ENCODE results near the gene ZNF436.

Gene ZNF436

DNA sequence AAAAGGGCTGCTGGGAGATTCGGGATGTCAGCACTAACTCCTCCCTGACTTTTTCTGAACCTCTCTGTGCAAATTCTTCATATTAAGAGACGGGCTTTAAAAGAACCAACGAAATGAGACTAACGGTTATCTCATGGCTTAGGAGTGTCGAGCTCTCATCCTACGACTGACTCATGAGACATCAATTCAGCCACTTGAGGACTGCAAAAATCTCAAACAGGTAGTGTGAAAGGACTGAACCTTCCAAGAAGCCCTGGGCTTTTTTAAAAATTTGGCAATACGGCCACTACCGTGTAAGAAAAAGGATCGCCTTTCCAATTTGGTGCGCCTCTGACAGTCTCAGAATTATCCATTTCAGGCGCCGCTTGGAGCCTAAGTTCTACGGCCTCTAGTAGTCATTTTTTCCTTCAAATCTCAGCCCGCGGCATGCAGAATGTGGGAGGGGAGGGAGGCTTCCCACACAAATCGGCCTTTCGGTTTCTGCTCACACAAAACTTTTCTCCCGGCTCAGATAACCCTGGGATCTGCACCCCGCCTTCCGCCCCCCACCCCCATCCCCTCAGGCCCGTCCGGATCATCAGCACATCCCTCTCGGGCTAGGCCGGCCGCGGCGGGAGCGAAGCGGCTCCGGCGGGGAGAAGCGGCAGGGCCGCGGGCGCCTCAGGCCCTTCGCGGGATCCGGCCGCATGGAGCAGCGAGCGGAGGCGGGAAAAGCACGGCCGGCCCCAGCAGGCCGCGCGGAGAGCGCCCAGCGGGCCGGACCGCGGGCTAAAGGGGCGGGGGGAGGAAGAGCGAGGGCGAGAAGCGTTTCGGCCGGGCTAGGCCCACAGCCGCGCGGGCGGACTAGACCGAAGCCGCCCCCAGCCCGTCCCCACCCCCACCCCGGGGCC is 26.2 kb downstream of the ZNF436 start:
- H4K20me1 ChIP-seq (ENCODE audit: insufficient read depth) = peaks cover 38% of the 10 kb centered on the region
- H3K27me3 ChIP-seq (ENCODE audit: insufficient read depth, low read depth) = no peaks in the 10 kb centered on the region
- peak overlapping the region; percentile 97 for H3K27ac ChIP-seq

DNA sequence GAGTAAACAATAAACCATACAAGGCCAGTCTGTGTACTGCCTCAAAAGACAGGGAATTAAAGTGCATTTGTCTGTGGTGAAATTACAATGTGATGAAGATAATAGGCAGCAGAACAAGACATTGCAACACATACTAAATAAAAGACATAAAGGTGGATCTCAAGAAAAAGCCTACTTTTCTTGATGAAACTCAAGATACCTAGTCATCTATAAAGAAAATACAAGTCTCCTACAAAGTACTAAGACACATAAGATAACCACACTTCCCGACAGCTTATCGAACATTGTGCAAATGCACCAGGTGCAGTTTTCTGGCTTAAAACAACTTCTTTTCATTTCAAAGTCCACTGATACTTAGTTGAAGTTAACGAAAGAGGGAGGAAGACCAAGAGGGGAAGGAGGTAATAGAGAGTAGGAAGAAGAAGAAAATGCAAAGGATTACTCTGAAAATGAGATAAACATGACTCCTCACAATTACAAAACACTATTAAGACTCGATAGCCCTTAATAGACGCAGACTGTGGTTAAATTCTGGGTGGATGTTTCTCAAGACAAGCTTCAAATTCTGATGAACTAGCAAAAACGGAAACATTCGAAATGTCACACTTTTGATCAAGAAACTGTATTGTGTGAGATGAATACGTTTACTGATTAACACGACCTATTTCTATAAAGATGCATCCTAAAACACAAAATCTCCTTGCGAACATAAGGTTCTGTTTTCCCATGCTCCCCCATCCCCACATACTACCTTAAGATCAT is 27.5 kb downstream of the ZNF436 start:
- Histone ChIP-seq H3K27me3 (ENCODE audit: insufficient read depth, low read depth) (no peaks in the 10 kb centered on the region), H3K4me2 (peak overlapping the region; percentile 88), H3K4me1 (ENCODE audit: low read depth, poor library complexity, severe bottlenecking) (peaks cover 58% of the 10 kb centered on the region), H4K20me1 (ENCODE audit: insufficient read depth) (peaks cover 47% of the 10 kb centered on the region), H3K9ac (peak overlapping the region; percentile 99; the same call in 1 of the 2 replicates), H3K27ac (peak overlapping the region; percentile 97; the same call in 1 of the 2 replicates), H3K79me2 (ENCODE audit: insufficient read depth, low read depth) (peaks cover 70% of the 10 kb centered on the region), H3K4me3 (IDR thresholded peaks at IDR 0.05; ENCODE audit: insufficient read depth, low read depth, low read length) (no peak overlapping the region), H3K36me3 (ENCODE audit: insufficient read depth) (peaks cover 6% of the 10 kb centered on the region), H2AFZ (ENCODE audit: low read depth) (no peak overlapping the region)
- TF ChIP-seq, protein P1, sequence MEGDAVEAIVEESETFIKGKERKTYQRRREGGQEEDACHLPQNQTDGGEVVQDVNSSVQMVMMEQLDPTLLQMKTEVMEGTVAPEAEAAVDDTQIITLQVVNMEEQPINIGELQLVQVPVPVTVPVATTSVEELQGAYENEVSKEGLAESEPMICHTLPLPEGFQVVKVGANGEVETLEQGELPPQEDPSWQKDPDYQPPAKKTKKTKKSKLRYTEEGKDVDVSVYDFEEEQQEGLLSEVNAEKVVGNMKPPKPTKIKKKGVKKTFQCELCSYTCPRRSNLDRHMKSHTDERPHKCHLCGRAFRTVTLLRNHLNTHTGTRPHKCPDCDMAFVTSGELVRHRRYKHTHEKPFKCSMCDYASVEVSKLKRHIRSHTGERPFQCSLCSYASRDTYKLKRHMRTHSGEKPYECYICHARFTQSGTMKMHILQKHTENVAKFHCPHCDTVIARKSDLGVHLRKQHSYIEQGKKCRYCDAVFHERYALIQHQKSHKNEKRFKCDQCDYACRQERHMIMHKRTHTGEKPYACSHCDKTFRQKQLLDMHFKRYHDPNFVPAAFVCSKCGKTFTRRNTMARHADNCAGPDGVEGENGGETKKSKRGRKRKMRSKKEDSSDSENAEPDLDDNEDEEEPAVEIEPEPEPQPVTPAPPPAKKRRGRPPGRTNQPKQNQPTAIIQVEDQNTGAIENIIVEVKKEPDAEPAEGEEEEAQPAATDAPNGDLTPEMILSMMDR (conservative IDR thresholded peaks at IDR 0.05; ENCODE audit: low read depth, low read length) = no peak

More for the DNA sequence above, 26.2 kb downstream of the ZNF436 start:
- TF ChIP-seq, protein P1 (conservative IDR thresholded peaks at IDR 0.05; ENCODE audit: low read depth, low read length) = no peak
- Histone ChIP-seq H2AFZ (ENCODE audit: low read depth) (no peak overlapping the region; the same call in 1 of the 2 replicates), H3K79me2 (ENCODE audit: insufficient read depth, low read depth) (peaks cover 57% of the 10 kb centered on the region), H3K9ac (peak overlapping the region; percentile 99), H3K36me3 (ENCODE audit: insufficient read depth) (no peaks in the 10 kb centered on the region), H3K4me2 (peak overlapping the region; percentile 88), H3K4me3 (IDR thresholded peaks at IDR 0.05; ENCODE audit: insufficient read depth, low read depth, low read length) (no peak overlapping the region), H3K4me1 (ENCODE audit: low read depth, poor library complexity, severe bottlenecking) (peaks cover 44% of the 10 kb centered on the region)

DNA sequence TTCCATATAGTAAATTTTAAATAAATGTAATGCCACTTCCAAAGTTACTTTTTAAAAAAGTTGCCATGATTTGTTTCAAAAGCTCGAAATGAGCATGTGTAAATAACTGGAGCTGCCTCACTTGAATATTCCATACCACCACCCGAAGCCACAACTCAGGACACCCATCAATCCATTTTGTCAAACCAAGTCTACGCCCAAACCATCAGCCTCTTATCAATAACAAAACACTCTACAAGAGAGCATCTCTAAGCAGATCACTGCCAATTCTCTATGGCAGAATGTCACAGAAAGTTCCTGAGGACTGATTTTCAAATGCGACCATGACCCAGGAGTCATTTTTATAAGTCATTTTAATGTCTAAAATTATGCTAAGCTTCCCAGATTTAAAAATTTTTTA is 30.0 kb downstream of the ZNF436 start:
- H3K79me2 ChIP-seq (ENCODE audit: insufficient read depth, low read depth) = peaks cover 90% of the 10 kb centered on the region
- H3K36me3 ChIP-seq (ENCODE audit: insufficient read depth) = peaks cover 12% of the 10 kb centered on the region
- H3K27me3 ChIP-seq (ENCODE audit: insufficient read depth, low read depth) = no peaks in the 10 kb centered on the region
- peak overlapping the region; percentile 97; the same call in 1 of the 2 replicates for H3K27ac ChIP-seq
- H2AFZ ChIP-seq (ENCODE audit: low read depth) = no peak overlapping the region
- H3K4me1 ChIP-seq (ENCODE audit: low read depth, poor library complexity, severe bottlenecking) = peaks cover 50% of the 10 kb centered on the region
- no peak overlapping the region for H3K9ac ChIP-seq
- TF ChIP-seq, protein P1 (conservative IDR thresholded peaks at IDR 0.05; ENCODE audit: low read depth, low read length) = no peak
- H3K4me3 ChIP-seq (IDR thresholded peaks at IDR 0.05; ENCODE audit: insufficient read depth, low read depth, low read length) = no peak overlapping the region
- H3K4me2 ChIP-seq = peak overlapping the region; percentile 88
- peaks cover 47% of the 10 kb centered on the region for H4K20me1 ChIP-seq (ENCODE audit: insufficient read depth)

DNA sequence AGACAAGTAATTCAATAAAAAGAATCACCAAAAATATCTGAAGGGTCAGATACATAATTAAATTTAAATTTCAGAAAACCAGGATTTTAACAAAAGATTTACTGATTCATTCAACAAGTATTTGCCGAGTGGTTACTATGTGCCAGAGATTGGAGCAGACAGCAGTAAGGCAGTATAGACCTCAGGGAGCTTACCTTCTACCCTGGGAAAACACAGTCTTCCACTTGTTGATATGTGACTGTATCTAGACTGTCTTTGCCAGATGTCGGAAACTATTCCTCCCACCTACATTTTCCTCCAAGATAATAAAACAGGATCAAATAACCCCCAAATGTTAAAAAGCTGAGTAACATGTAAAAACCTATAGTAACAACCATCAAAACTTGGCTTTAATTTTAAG is 31.8 kb downstream of the ZNF436 start:
- peaks cover 93% of the 10 kb centered on the region for H3K79me2 ChIP-seq (ENCODE audit: insufficient read depth, low read depth)
- peaks cover 20% of the 10 kb centered on the region for H3K36me3 ChIP-seq (ENCODE audit: insufficient read depth)
- H3K27me3 ChIP-seq (ENCODE audit: insufficient read depth, low read depth) = no peaks in the 10 kb centered on the region
- TF ChIP-seq, protein P1 (conservative IDR thresholded peaks at IDR 0.05; ENCODE audit: low read depth, low read length) = no peak
- no peak overlapping the region for H3K9ac ChIP-seq
- peaks cover 50% of the 10 kb centered on the region for H3K4me1 ChIP-seq (ENCODE audit: low read depth, poor library complexity, severe bottlenecking)
- H3K4me3 ChIP-seq (IDR thresholded peaks at IDR 0.05; ENCODE audit: insufficient read depth, low read depth, low read length) = no peak overlapping the region
- H3K27ac ChIP-seq = no peak overlapping the region
- peaks cover 47% of the 10 kb centered on the region for H4K20me1 ChIP-seq (ENCODE audit: insufficient read depth)
- H2AFZ ChIP-seq (ENCODE audit: low read depth) = no peak overlapping the region
- no peak overlapping the region; the same call in 1 of the 2 replicates for H3K4me2 ChIP-seq
